MM.1S (cell line): ENCODE results near the gene ALKBH3.

ENCODE experiments used
- DNase-seq: peaks from one replicate; pipeline ENCODE4 v3.0.0-alpha.2; 2015
- H2AFZ ChIP-seq: fragments of 300-600 bp; sonication (generic); 2 replicates; pipeline ENCODE4 v1.6.0; 2016; ENCODE audit warnings: antibody characterized with exemption, low read length
- H3F3A ChIP-seq: fragments of 300-600 bp; sonication (generic); 2 replicates; pipeline ENCODE4 v1.6.1; 2016; ENCODE audit warnings: mild to moderate bottlenecking, antibody characterized with exemption, low read length, moderate library complexity, mixed read lengths; ENCODE audit not compliant: insufficient read depth
- H3K27ac ChIP-seq: fragments of 300-600 bp; sonication (generic); 2 replicates; pipeline ENCODE4 v1.5.1; 2016; ENCODE audit warnings: mild to moderate bottlenecking, low read length
- H3K27me3 ChIP-seq: fragments of 300-600 bp; sonication (generic); replicated peaks from 2 replicates; pipeline ENCODE4 v1.6.0; 2016; ENCODE audit warnings: low read length; ENCODE audit not compliant: insufficient read depth
- H3K36me3 ChIP-seq: fragments of 300-600 bp; sonication (generic); replicated peaks from 2 replicates; pipeline ENCODE4 v1.6.1; 2016; ENCODE audit warnings: mild to moderate bottlenecking, low read length, mixed read lengths; ENCODE audit not compliant: insufficient read depth
- H3K4me1 ChIP-seq: fragments of 300-600 bp; sonication (generic); 2 replicates; pipeline ENCODE4 v1.6.1; 2016; ENCODE audit warnings: low read length, mixed read lengths
- H3K4me2 ChIP-seq: fragments of 300-600 bp; sonication (generic); 2 replicates; pipeline ENCODE4 v1.6.0; 2016; ENCODE audit warnings: low read depth, low read length
- H3K4me3 ChIP-seq: fragments of 300-600 bp; sonication (generic); 2 replicates; pipeline ENCODE4 v1.5.1; 2016; ENCODE audit warnings: low read length, mixed read lengths
- H3K79me2 ChIP-seq: fragments of 300-600 bp; sonication (generic); 2 replicates; pipeline ENCODE4 v1.6.1; 2016; ENCODE audit warnings: mixed run types, low read length, mixed read lengths
- H3K9ac ChIP-seq: fragments of 300-600 bp; sonication (generic); 2 replicates; pipeline ENCODE4 v1.6.1; 2016; ENCODE audit warnings: low read length, mixed read lengths
- H3K9me2 ChIP-seq: fragments of 300-600 bp; sonication (generic); replicated peaks from 2 replicates; pipeline ENCODE4 v1.6.1; 2016; ENCODE audit warnings: mild to moderate bottlenecking, low read length, mixed read lengths; ENCODE audit not compliant: insufficient read depth
- H3K9me3 ChIP-seq: fragments of 300-600 bp; sonication (generic); replicated peaks from 2 replicates; pipeline ENCODE4 v1.6.1; 2016; ENCODE audit warnings: mild to moderate bottlenecking, low read length, mixed read lengths; ENCODE audit not compliant: insufficient read depth
- H4K20me1 ChIP-seq: fragments of 300-600 bp; sonication (generic); 2 replicates; pipeline ENCODE4 v1.6.1; 2016; ENCODE audit warnings: mild to moderate bottlenecking, low read length, moderate library complexity, mixed read lengths; ENCODE audit not compliant: insufficient read depth
- CTCF ChIP-seq: fragments of 300-600 bp; sonication (generic); IDR thresholded peaks from 2 replicates; pipeline ENCODE4 v1.5.1; 2016; ENCODE audit warnings: antibody characterized with exemption, low read length, mixed read lengths
- EZH2 ChIP-seq: fragments of 300-600 bp; sonication (generic); optimal IDR thresholded peaks from 2 replicates; pipeline ENCODE3; 2017; ENCODE audit warnings: low read depth, mild to moderate bottlenecking, antibody characterized with exemption, low read length, mixed read lengths
- EZH2phosphoT487 ChIP-seq: fragments of 300-600 bp; sonication (generic); IDR thresholded peaks from 2 replicates; pipeline ENCODE4 v1.6.1; 2018; ENCODE audit warnings: antibody characterized with exemption, low read length

The ALKBH3 gene

GRCh38 chr11:43968719-43969118, 88.1 kb downstream of the ALKBH3 start:
- no peaks in the 10 kb centered on the region for H3K27me3 ChIP-seq
- H3K9ac ChIP-seq, result no peak overlapping the region
- no peak overlapping the region for H3K4me3 ChIP-seq
- no peaks in the 10 kb centered on the region for H3F3A ChIP-seq
- H2AFZ ChIP-seq, result no peak overlapping the region
- H3K4me2 ChIP-seq, result no peak overlapping the region
- H4K20me1 ChIP-seq, result no peaks in the 10 kb centered on the region
- no peaks in the 10 kb centered on the region for H3K79me2 ChIP-seq
- H3K9me2 ChIP-seq, result no peaks in the 10 kb centered on the region
- no peaks in the 10 kb centered on the region for H3K36me3 ChIP-seq
- no peaks in the 10 kb centered on the region for H3K4me1 ChIP-seq
- no peak overlapping the region for H3K27ac ChIP-seq
- no peaks in the 10 kb centered on the region for H3K9me3 ChIP-seq
- TF ChIP-seq CTCF (no peak), EZH2phosphoT487 (no peak), EZH2 (no peak)
- no peak for DNase-seq

GRCh38 chr11:43969543-43969942, 88.9 kb downstream of the ALKBH3 start:
- no peaks in the 10 kb centered on the region for H3K36me3 ChIP-seq
- no peaks in the 10 kb centered on the region for H3K9me2 ChIP-seq
- H3K4me3 ChIP-seq, result no peak overlapping the region
- no peak overlapping the region for H3K9ac ChIP-seq
- H3K79me2 ChIP-seq, result no peaks in the 10 kb centered on the region
- no peaks in the 10 kb centered on the region for H3F3A ChIP-seq
- H3K4me2 ChIP-seq, result no peak overlapping the region
- H3K4me1 ChIP-seq, result no peaks in the 10 kb centered on the region
- H3K9me3 ChIP-seq, result no peaks in the 10 kb centered on the region
- H3K27ac ChIP-seq, result no peak overlapping the region
- TF ChIP-seq EZH2 (no peak), CTCF (no peak), EZH2phosphoT487 (no peak)
- H3K27me3 ChIP-seq, result no peaks in the 10 kb centered on the region
- no peak overlapping the region for H2AFZ ChIP-seq
- DNase-seq, result no peak
- no peaks in the 10 kb centered on the region for H4K20me1 ChIP-seq
